Ishikawa (cell line): ENCODE measurements around the gene PEAK3.
A peak's percentile ranks its signal among the peaks of the same experiment; 100 is the strongest.

Source experiments
- CEBPB ChIP-seq: IDR thresholded peaks from 2 replicates; pipeline ENCODE4 v1.6.1; 2012
- CREB1 ChIP-seq: IDR thresholded peaks from 2 replicates; pipeline ENCODE4 v1.6.1; 2012; ENCODE audit warnings: low read depth
- EGR1 ChIP-seq: IDR thresholded peaks from 2 replicates; pipeline ENCODE4 v1.6.1; 2012
- EP300 ChIP-seq: IDR thresholded peaks from 2 replicates; pipeline ENCODE4 v1.6.1; 2012; ENCODE audit warnings: borderline replicate concordance
- FOXM1 ChIP-seq: IDR thresholded peaks from 2 replicates; pipeline ENCODE4 v1.6.1; 2012; ENCODE audit warnings: low read depth, borderline replicate concordance
- MAX ChIP-seq: IDR thresholded peaks from 2 replicates; pipeline ENCODE4 v1.6.1; 2012
- RAD21 ChIP-seq: IDR thresholded peaks from 2 replicates; pipeline ENCODE4 v1.6.1; 2012; ENCODE audit warnings: low read depth
- REST ChIP-seq: IDR thresholded peaks from 2 replicates; pipeline ENCODE4 v1.6.1; 2012; ENCODE audit warnings: low read depth, mild to moderate bottlenecking
- TAF1 ChIP-seq: IDR thresholded peaks from 2 replicates; pipeline ENCODE4 v1.6.1; 2012; ENCODE audit warnings: low read depth, mild to moderate bottlenecking
- USF1 ChIP-seq: IDR thresholded peaks from 2 replicates; pipeline ENCODE4 v1.6.1; 2012
- YY1 ChIP-seq: IDR thresholded peaks from 2 replicates; pipeline ENCODE4 v1.6.1; 2012; ENCODE audit warnings: low read depth
- ZBTB7A ChIP-seq: IDR thresholded peaks from 2 replicates; pipeline ENCODE4 v1.6.1; 2012; ENCODE audit warnings: low read depth

- no peak for TF ChIP-seq TAF1
- no peak for TF ChIP-seq YY1
- TF ChIP-seq CREB1 = no peak
- TF ChIP-seq FOXM1 = no peak
- TF ChIP-seq CEBPB = no peak
- TF ChIP-seq RAD21 = no peak
- no peak for TF ChIP-seq EP300
- no peak for TF ChIP-seq REST
- TF ChIP-seq MAX = no peak
- TF ChIP-seq ZBTB7A = no peak
- no peak for TF ChIP-seq USF1
- 0 out of 2 replicates have a peak, but pooled peaks have one; percentile 41 for TF ChIP-seq EGR1
Observed at GRCh38 chr19:2312820-2313501, 31.0 kb upstream of the PEAK3 start.
